RWPE2 (cell line): ENCODE measurements around the gene MICOS13.

Source experiments
- ATAC-seq: fragments of 200-7000 bp; cut with Tn5 transposase; 3 replicates; pipeline ENCODE4 v1.9.1; 2021; ENCODE audit warnings: low read depth
- DNase-seq: peaks from one replicate; pipeline ENCODE4 v3.0.0-alpha.2; 2020; ENCODE audit warnings: low spot score
- H3K27ac ChIP-seq: fragments of 450-650 bp; 2 replicates; pipeline ENCODE4 v1.5.1; 2017; ENCODE audit warnings: mild to moderate bottlenecking; ENCODE audit not compliant: poor library complexity, severe bottlenecking
- H3K27me3 ChIP-seq: fragments of 250-450 bp; sonication (Bioruptor Pico); 2 replicates; pipeline ENCODE4 v1.5.1; 2021; ENCODE audit warnings: mild to moderate bottlenecking, moderate library complexity; ENCODE audit not compliant: insufficient read depth, poor library complexity, severe bottlenecking
- H3K36me3 ChIP-seq: fragments of 250-450 bp; sonication (Bioruptor Pico); 2 replicates; pipeline ENCODE4 v1.5.1; 2020; ENCODE audit warnings: low read depth, mild to moderate bottlenecking, moderate library complexity
- H3K4me1 ChIP-seq: fragments of 250-450 bp; sonication (Bioruptor Pico); 2 replicates; pipeline ENCODE4 v1.5.1; 2021; ENCODE audit warnings: mild to moderate bottlenecking, moderate library complexity; ENCODE audit not compliant: insufficient read depth, poor library complexity, severe bottlenecking
- H3K4me3 ChIP-seq: fragments of 250-450 bp; sonication (Bioruptor Pico); 2 replicates; pipeline ENCODE4 v1.5.1; 2021; ENCODE audit warnings: mild to moderate bottlenecking, moderate library complexity; ENCODE audit not compliant: severe bottlenecking
- H3K9me3 ChIP-seq: fragments of 250-450 bp; sonication (Bioruptor Pico); 2 replicates; pipeline ENCODE4 v1.5.1; 2021; ENCODE audit warnings: mild to moderate bottlenecking, moderate library complexity; ENCODE audit not compliant: severe bottlenecking
- CTCF ChIP-seq: fragments of 450-650 bp; IDR thresholded peaks from one replicate; pipeline ENCODE4 v1.5.1; 2017; ENCODE audit warnings: mild to moderate bottlenecking, moderate library complexity; ENCODE audit not compliant: poor library complexity, severe bottlenecking

MICOS13 gene

GRCh38 chr19:5687360-5688198 is 7.3 kb upstream of the MICOS13 start:
- no peaks in the 10 kb centered on the region for H3K9me3 ChIP-seq
- peaks cover 17% of the 10 kb centered on the region for H3K36me3 ChIP-seq
- DNase-seq (no peak), ATAC-seq (no peak)
- H3K27ac ChIP-seq = no peak overlapping the region
- peak; percentile 59 for TF ChIP-seq CTCF
- H3K4me1 ChIP-seq = no peaks in the 10 kb centered on the region
- no peaks in the 10 kb centered on the region for H3K27me3 ChIP-seq
- peak overlapping the region; percentile 52 for H3K4me3 ChIP-seq

DNA sequence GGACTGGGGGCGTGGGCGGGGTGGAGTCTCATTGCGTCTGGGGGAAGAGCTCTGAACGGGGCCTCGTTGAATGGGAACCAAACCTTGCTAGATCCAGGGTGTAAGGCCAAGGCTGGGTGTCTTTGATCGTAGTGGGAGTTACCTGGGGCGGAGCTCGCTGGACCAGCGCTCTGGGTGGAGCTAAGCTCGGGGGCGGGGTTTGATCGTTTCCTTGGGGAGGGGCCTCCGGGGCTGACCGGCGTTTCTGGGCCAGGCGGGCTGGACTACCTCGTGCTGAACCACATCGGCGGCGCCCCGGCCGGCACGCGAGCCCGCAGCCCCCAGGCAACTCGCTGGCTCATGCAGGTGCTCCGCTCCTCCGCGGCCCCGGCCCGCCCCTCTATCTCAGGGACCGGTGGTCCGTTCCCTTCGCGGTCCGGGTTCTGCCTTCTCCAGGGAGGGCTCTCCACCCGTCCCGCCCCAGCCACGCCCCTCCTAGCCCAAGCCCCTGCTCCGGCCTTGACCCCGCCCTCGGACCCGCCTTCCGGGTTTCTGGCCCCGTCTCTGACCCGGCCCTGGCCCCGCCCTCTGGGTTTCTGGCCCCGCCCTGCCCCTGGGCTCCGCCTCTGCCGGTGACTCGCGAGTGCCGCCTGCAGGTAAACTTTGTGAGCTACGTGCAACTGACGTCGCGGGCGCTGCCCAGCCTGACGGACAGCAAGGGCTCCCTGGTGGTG is 6.5 kb upstream of the MICOS13 start:
- Histone ChIP-seq H3K4me3 (peak overlapping the region; percentile 52), H3K36me3 (peaks cover 10% of the 10 kb centered on the region), H3K9me3 (no peaks in the 10 kb centered on the region), H3K27me3 (no peaks in the 10 kb centered on the region), H3K4me1 (no peaks in the 10 kb centered on the region), H3K27ac (no peak overlapping the region)
- ATAC-seq (peak; percentile 62), DNase-seq (peak; percentile 97)
- peak; percentile 91 for TF ChIP-seq CTCF

DNA sequence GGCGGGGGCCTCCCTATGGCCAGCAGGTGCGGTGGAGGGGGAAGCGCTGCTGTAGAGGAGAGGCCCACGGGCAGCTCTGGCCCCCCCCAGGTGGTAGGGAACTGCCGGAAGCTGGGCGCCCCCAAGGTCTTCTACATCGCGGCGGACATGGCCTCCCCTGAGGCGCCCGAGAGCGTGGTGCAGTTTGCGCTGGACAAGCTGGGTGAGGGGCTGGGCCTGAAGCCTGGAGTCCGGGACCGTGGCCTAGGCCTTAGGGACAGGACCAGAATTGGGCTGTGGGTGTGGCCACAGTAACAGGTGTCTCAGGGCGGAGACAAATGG is 6.0 kb upstream of the MICOS13 start:
- no peak for TF ChIP-seq CTCF
- ATAC-seq = no peak
- no peaks in the 10 kb centered on the region for H3K4me1 ChIP-seq
- peaks cover 4% of the 10 kb centered on the region for H3K36me3 ChIP-seq
- no peak overlapping the region for H3K27ac ChIP-seq
- H3K9me3 ChIP-seq = no peaks in the 10 kb centered on the region
- peak overlapping the region; percentile 52 for H3K4me3 ChIP-seq
- DNase-seq = no peak
- H3K27me3 ChIP-seq = no peaks in the 10 kb centered on the region

GRCh38 chr19:5684694-5685430 is 4.5 kb upstream of the MICOS13 start:
- ATAC-seq = no peak
- Histone ChIP-seq H3K27ac (no peak overlapping the region), H3K4me1 (no peaks in the 10 kb centered on the region), H3K9me3 (no peaks in the 10 kb centered on the region), H3K27me3 (no peaks in the 10 kb centered on the region), H3K4me3 (no peak overlapping the region), H3K36me3 (no peaks in the 10 kb centered on the region)
- DNase-seq = no peak
- no peak for TF ChIP-seq CTCF
